Measurements from ENCODE around the gene ATF7IP2. TPM values are rescaled to one million over a fixed set of nuclear protein-coding genes. Genes with fewer than 3 reads are reported as not detected.

Gene ATF7IP2
- total and polyA plus RNA-seq, 2 of the 13 experiments (the other 11 are each of a cell fraction or from before 2014, with no cell fraction given) = 117 to 217 TPM

- TF ChIP-seq ZBTB49 (CRISPR knock-in tag; IDR thresholded peaks at IDR 0.05; ENCODE audit: borderline replicate concordance) = no peak
- 0 out of 2 replicates have a peak, but pooled peaks have one; percentile 26 for TF ChIP-seq GATAD2A (CRISPR knock-in tag; IDR thresholded peaks at IDR 0.05)
- no peak for TF ChIP-seq ZFP1 (CRISPR knock-in tag; IDR thresholded peaks at IDR 0.05)
- no peak for TF ChIP-seq ARID3A (IDR thresholded peaks at IDR 0.05; ENCODE audit: low read depth, low read length)
- TF ChIP-seq ZSCAN20 (CRISPR knock-in tag; IDR thresholded peaks at IDR 0.05; ENCODE audit: borderline replicate concordance) = no peak
- TF ChIP-seq HOMEZ (CRISPR knock-in tag; IDR thresholded peaks at IDR 0.05; ENCODE audit: low read depth) = peak; percentile 92
- TF ChIP-seq SIN3B (IDR thresholded peaks at IDR 0.05; ENCODE audit: low read length) = no peak
- peak; percentile 44; the same call in 1 of the 2 replicates for TF ChIP-seq ZNF788 (CRISPR knock-in tag; IDR thresholded peaks at IDR 0.05; ENCODE audit: borderline replicate concordance)
- peak; percentile 58; the same call in 1 of the 2 replicates for TF ChIP-seq GATA4 (IDR thresholded peaks at IDR 0.05; ENCODE audit: borderline replicate concordance, low read depth)
- TF ChIP-seq FOXC1 (CRISPR knock-in tag; IDR thresholded peaks at IDR 0.05; ENCODE audit: borderline replicate concordance) = no peak
- peak; percentile 91 for TF ChIP-seq TEAD3 (CRISPR knock-in tag; optimal IDR thresholded peaks at IDR 0.05; ENCODE audit: borderline replicate concordance)
- TF ChIP-seq ZNF615 (CRISPR knock-in tag; IDR thresholded peaks at IDR 0.05; ENCODE audit: borderline replicate concordance) = no peak
- peak; percentile 57; the same call in 1 of the 2 replicates for TF ChIP-seq ZNF232 (CRISPR knock-in tag; IDR thresholded peaks at IDR 0.05; ENCODE audit: borderline replicate concordance)
- peak; percentile 65; the same call in 1 of the 2 replicates for TF ChIP-seq RCOR2 (CRISPR knock-in tag; IDR thresholded peaks at IDR 0.05)
- peak; percentile 44; the same call in 1 of the 2 replicates for TF ChIP-seq FOSL2 (CRISPR knock-in tag; IDR thresholded peaks at IDR 0.05)
- peak; percentile 44; the same call in 1 of the 2 replicates for TF ChIP-seq PAXIP1 (CRISPR knock-in tag; conservative IDR thresholded peaks at IDR 0.05)
- TF ChIP-seq AGO2 (optimal IDR thresholded peaks at IDR 0.05; ENCODE audit: low read depth, low read length) = no peak
- no peak for TF ChIP-seq RFX1 (IDR thresholded peaks at IDR 0.05)
- 0 out of 2 replicates have a peak, but pooled peaks have one; percentile 60 for TF ChIP-seq ARNT2 (CRISPR knock-in tag; IDR thresholded peaks at IDR 0.05; ENCODE audit: low read depth)
- no peak for TF ChIP-seq CENPX (CRISPR knock-in tag; IDR thresholded peaks at IDR 0.05)
- TF ChIP-seq ATF7 (IDR thresholded peaks at IDR 0.05) = no peak
- TF ChIP-seq ATF7 (CRISPR knock-in tag; IDR thresholded peaks at IDR 0.05) = no peak
- peak; percentile 50; the same call in 1 of the 2 replicates for TF ChIP-seq SPEN (CRISPR knock-in tag; IDR thresholded peaks at IDR 0.05; ENCODE audit: low read depth)
Measured at GRCh38 chr16:10405386-10405939, 19.6 kb downstream of the ATF7IP2 start (continued).
